Neural cell (in vitro differentiated cells): ENCODE results near the gene FILIP1L. TPM values are rescaled to one million over a fixed set of nuclear protein-coding genes. Genes with fewer than 3 reads are reported as not detected.

Experiments
- H2AFZ ChIP-seq: fragments of 200-600, 300-800 bp; sonication (generic), shearing (Covaris generic); 2 replicates; pipeline ENCODE4 v1.6.0; 2014; ENCODE audit warnings: low read depth, mild to moderate bottlenecking, antibody characterized with exemption, low read length, moderate library complexity
- H3F3A ChIP-seq: fragments of 200-600 bp; shearing (Covaris generic); 2 replicates; pipeline ENCODE4 v1.6.1; 2016; ENCODE audit warnings: mild to moderate bottlenecking, moderate library complexity, mixed read lengths, antibody characterized with exemption, low read length; ENCODE audit not compliant: insufficient read depth, poor library complexity, severe bottlenecking
- H3K27ac ChIP-seq: fragments of 200-600, 300-800 bp; sonication (generic), shearing (Covaris generic); 2 replicates; pipeline ENCODE4 v1.5.1; 2014; ENCODE audit warnings: mild to moderate bottlenecking, low read length, moderate library complexity
- H3K27me3 ChIP-seq: fragments of 300-800, 200-600 bp; sonication (generic), shearing (Covaris generic); 2 replicates; pipeline ENCODE4 v1.6.0; 2014; ENCODE audit warnings: mild to moderate bottlenecking, low read depth, low read length, moderate library complexity; ENCODE audit not compliant: insufficient read depth
- H3K36me3 ChIP-seq: fragments of 300-800, 200-600 bp; sonication (generic), shearing (Covaris generic); 2 replicates; pipeline ENCODE4 v1.5.1; 2014; ENCODE audit warnings: mild to moderate bottlenecking, antibody characterized with exemption, low read length, moderate library complexity; ENCODE audit not compliant: insufficient read depth
- H3K4me2 ChIP-seq: fragments of 300-800, 200-600 bp; sonication (generic), shearing (Covaris generic); 2 replicates; pipeline ENCODE4 v1.6.0; 2014; ENCODE audit warnings: mild to moderate bottlenecking, low read length
- H3K4me3 ChIP-seq: fragments of 300-800, 200-600 bp; sonication (generic), shearing (Covaris generic); 2 replicates; pipeline ENCODE4 v1.5.1; 2014; ENCODE audit warnings: mild to moderate bottlenecking, low read length, moderate library complexity
- H3K79me2 ChIP-seq: fragments of 200-600 bp; shearing (Covaris generic); replicated peaks from 2 replicates; pipeline ENCODE4 v1.6.0; 2014; ENCODE audit warnings: mild to moderate bottlenecking, low read length, moderate library complexity; ENCODE audit not compliant: insufficient read depth
- H3K9ac ChIP-seq: fragments of 300-800, 200-600 bp; sonication (generic), shearing (Covaris generic); 2 replicates; pipeline ENCODE4 v1.6.1; 2016; ENCODE audit warnings: mild to moderate bottlenecking, low read length, mixed read lengths
- H3K9me2 ChIP-seq: fragments of 200-600 bp; shearing (Covaris generic); 2 replicates; pipeline ENCODE4 v1.6.1; 2016; ENCODE audit warnings: mild to moderate bottlenecking, low read length, mixed read lengths; ENCODE audit not compliant: insufficient read depth
- H3K9me3 ChIP-seq: fragments of 200-600, 300-800 bp; sonication (generic), shearing (Covaris generic); 2 replicates; pipeline ENCODE4 v1.6.1; 2016; ENCODE audit warnings: mild to moderate bottlenecking, mixed run types, low read length, moderate library complexity, mixed read lengths
- H4K20me1 ChIP-seq: fragments of 200-600 bp; shearing (Covaris generic); 2 replicates; pipeline ENCODE4 v1.6.1; 2016; ENCODE audit warnings: mild to moderate bottlenecking, mixed run types; ENCODE audit not compliant: insufficient read depth
- EP300 ChIP-seq: fragments of 450-650 bp; conservative IDR thresholded peaks from 2 replicates; pipeline ENCODE4 v1.6.1; 2014; ENCODE audit warnings: antibody characterized with exemption, mild to moderate bottlenecking, moderate library complexity; ENCODE audit not compliant: poor library complexity, severe bottlenecking
- EZH2 ChIP-seq: fragments of 200-600, 300-800 bp; shearing (Covaris generic), sonication (generic); IDR thresholded peaks from 2 replicates; pipeline ENCODE4 v1.6.1; 2014; ENCODE audit warnings: antibody characterized with exemption, low read length, borderline replicate concordance, mild to moderate bottlenecking; ENCODE audit not compliant: insufficient read depth, poor library complexity, severe bottlenecking
- MXI1 ChIP-seq: fragments of 450-650 bp; conservative IDR thresholded peaks from 2 replicates; pipeline ENCODE4 v1.6.1; 2014; ENCODE audit warnings: antibody characterized with exemption, mild to moderate bottlenecking; ENCODE audit not compliant: poor library complexity, severe bottlenecking
- POLR2AphosphoS5 ChIP-seq: IDR thresholded peaks from 2 replicates; pipeline ENCODE4 v1.6.1; 2012
- RAD21 ChIP-seq: fragments of 450-650 bp; conservative IDR thresholded peaks from 2 replicates; pipeline ENCODE4 v1.6.1; 2014; ENCODE audit warnings: antibody characterized with exemption, mild to moderate bottlenecking, moderate library complexity
- SMC3 ChIP-seq: fragments of 450-650 bp; conservative IDR thresholded peaks from 2 replicates; pipeline ENCODE4 v1.6.1; 2014; ENCODE audit warnings: antibody characterized with exemption, mild to moderate bottlenecking, moderate library complexity; ENCODE audit not compliant: poor library complexity
- TAF1 ChIP-seq: IDR thresholded peaks from 2 replicates; pipeline ENCODE4 v1.6.1; 2012; ENCODE audit warnings: low read depth
- polyA plus RNA-seq: library from polyadenylated mRNA; depleted of rRNA; stranded (reverse); fragments of >200 nt; gene quantifications from 2 replicates; pipeline ENCODE4 v1.2.3, GENCODE V29; 2014
- TF ChIP-seq, protein P1 (sequence below): IDR thresholded peaks from 2 replicates; pipeline ENCODE4 v1.6.1; 2012; ENCODE audit warnings: borderline replicate concordance
- TF ChIP-seq, protein P2 (sequence below): fragments of 450-650 bp; IDR thresholded peaks from 2 replicates; pipeline ENCODE4 v1.5.1; 2014; ENCODE audit warnings: antibody characterized with exemption, mild to moderate bottlenecking, moderate library complexity; ENCODE audit not compliant: poor library complexity, severe bottlenecking

FILIP1L gene
- polyA plus RNA-seq, 1 donor from 2014 or later = 0.27 TPM

DNA sequence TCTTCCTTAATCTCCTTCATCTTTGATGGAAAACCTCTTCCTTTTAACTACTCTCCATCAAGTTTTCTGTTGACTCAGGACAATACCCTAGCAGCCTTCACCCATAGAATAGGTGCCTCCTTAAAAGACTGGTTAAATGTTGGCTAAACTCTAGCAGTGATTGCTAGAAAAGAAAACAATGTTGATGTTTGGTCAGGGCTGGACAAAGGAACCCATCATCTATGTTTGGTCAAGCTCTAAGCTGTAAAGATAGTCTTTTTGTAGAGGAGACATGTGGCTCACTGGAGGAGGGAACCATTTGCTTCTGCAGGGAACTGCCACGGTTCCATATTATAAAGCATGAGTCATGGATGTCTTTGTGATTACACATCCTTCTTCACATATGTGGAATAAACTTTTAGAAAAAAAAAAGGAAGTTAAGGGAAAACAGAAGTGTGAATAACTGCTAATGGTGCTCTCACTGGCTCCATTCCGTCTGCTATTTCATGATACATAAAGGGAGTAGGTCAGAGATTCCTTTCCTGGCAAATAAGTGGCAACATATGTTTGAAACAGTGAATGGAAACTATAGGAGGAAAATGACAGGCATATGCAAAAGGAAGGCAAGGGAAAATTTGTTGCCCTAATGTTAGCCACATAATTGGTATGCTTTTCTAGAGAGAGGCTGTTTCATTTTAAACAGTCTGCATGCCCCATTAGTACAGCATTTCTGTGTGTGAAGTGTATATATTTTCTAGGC, 218.4 kb downstream of the FILIP1L start:
- no peaks in the 10 kb centered on the region for H3F3A ChIP-seq
- H3K9ac ChIP-seq = no peak overlapping the region
- no peaks in the 10 kb centered on the region for H3K79me2 ChIP-seq
- no peak overlapping the region for H3K4me2 ChIP-seq
- no peaks in the 10 kb centered on the region for H4K20me1 ChIP-seq
- no peaks in the 10 kb centered on the region for H3K9me2 ChIP-seq
- no peaks in the 10 kb centered on the region for H3K36me3 ChIP-seq
- H3K27me3 ChIP-seq = no peaks in the 10 kb centered on the region
- H2AFZ ChIP-seq = no peak overlapping the region
- TF ChIP-seq, protein P1, sequence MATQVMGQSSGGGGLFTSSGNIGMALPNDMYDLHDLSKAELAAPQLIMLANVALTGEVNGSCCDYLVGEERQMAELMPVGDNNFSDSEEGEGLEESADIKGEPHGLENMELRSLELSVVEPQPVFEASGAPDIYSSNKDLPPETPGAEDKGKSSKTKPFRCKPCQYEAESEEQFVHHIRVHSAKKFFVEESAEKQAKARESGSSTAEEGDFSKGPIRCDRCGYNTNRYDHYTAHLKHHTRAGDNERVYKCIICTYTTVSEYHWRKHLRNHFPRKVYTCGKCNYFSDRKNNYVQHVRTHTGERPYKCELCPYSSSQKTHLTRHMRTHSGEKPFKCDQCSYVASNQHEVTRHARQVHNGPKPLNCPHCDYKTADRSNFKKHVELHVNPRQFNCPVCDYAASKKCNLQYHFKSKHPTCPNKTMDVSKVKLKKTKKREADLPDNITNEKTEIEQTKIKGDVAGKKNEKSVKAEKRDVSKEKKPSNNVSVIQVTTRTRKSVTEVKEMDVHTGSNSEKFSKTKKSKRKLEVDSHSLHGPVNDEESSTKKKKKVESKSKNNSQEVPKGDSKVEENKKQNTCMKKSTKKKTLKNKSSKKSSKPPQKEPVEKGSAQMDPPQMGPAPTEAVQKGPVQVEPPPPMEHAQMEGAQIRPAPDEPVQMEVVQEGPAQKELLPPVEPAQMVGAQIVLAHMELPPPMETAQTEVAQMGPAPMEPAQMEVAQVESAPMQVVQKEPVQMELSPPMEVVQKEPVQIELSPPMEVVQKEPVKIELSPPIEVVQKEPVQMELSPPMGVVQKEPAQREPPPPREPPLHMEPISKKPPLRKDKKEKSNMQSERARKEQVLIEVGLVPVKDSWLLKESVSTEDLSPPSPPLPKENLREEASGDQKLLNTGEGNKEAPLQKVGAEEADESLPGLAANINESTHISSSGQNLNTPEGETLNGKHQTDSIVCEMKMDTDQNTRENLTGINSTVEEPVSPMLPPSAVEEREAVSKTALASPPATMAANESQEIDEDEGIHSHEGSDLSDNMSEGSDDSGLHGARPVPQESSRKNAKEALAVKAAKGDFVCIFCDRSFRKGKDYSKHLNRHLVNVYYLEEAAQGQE = no peak
- no peak for TF ChIP-seq EZH2
- no peak for TF ChIP-seq TAF1
- no peak for TF ChIP-seq EP300
- no peak for TF ChIP-seq MXI1
- TF ChIP-seq POLR2AphosphoS5 = no peak
- TF ChIP-seq RAD21 = no peak
- no peak overlapping the region for H3K27ac ChIP-seq
- H3K4me3 ChIP-seq = no peak overlapping the region
- no peaks in the 10 kb centered on the region for H3K9me3 ChIP-seq

DNA sequence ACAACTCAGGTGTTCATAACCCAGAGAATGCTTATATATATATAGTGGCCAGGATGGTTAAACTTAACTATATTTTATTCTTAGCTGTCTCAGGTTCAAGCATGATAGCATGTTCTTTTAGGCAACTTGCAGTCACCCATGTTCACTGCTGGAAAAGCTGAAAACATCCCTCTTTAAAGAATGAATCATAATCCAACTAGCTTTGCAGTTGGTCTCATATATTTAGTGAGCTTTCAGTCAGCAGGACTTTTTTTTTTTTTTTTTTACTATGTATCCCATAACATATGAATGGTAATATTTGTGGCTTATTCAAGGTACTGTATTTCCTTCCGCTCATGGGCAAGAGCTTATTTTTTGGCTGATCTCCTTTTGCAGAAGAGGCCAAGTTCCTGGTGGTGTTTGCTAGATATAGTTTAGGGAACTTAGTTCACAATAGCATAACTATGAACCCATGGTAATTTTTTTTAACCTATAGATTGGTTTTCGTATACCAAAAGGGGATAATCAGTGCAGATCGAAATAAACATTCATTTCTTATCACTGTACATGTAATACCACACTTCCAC, 219.1 kb downstream of the FILIP1L start:
- Histone ChIP-seq H3K9me3 (no peaks in the 10 kb centered on the region), H3K9me2 (no peaks in the 10 kb centered on the region), H3K4me3 (no peak overlapping the region), H3F3A (no peaks in the 10 kb centered on the region), H3K27ac (no peak overlapping the region), H2AFZ (no peak overlapping the region), H3K79me2 (no peaks in the 10 kb centered on the region), H3K4me2 (no peak overlapping the region), H3K9ac (no peak overlapping the region), H3K27me3 (no peaks in the 10 kb centered on the region), H3K36me3 (no peaks in the 10 kb centered on the region), H4K20me1 (no peaks in the 10 kb centered on the region)
- TF ChIP-seq EP300 (no peak), POLR2AphosphoS5 (no peak), SMC3 (no peak), EZH2 (no peak), MXI1 (no peak), RAD21 (no peak), TAF1 (no peak)
- TF ChIP-seq, protein P1 = no peak
- TF ChIP-seq, protein P2, sequence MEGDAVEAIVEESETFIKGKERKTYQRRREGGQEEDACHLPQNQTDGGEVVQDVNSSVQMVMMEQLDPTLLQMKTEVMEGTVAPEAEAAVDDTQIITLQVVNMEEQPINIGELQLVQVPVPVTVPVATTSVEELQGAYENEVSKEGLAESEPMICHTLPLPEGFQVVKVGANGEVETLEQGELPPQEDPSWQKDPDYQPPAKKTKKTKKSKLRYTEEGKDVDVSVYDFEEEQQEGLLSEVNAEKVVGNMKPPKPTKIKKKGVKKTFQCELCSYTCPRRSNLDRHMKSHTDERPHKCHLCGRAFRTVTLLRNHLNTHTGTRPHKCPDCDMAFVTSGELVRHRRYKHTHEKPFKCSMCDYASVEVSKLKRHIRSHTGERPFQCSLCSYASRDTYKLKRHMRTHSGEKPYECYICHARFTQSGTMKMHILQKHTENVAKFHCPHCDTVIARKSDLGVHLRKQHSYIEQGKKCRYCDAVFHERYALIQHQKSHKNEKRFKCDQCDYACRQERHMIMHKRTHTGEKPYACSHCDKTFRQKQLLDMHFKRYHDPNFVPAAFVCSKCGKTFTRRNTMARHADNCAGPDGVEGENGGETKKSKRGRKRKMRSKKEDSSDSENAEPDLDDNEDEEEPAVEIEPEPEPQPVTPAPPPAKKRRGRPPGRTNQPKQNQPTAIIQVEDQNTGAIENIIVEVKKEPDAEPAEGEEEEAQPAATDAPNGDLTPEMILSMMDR = no peak
